CD4-positive, alpha-beta T cell (primary cell): ENCODE data around the gene FCRL6. TPM values are rescaled to one million over a fixed set of nuclear protein-coding genes. Genes with fewer than 3 reads are reported as not detected.
A peak's percentile ranks its signal among the peaks of the same experiment; 100 is the strongest.

Source experiments
- ATAC-seq: fragments of 200-7000 bp; cut with Tn5 transposase; one replicate; pipeline ENCODE4 v1.10.0; 2022; ENCODE audit warnings: mild to moderate bottlenecking; ENCODE audit not compliant: poor library complexity
- CTCF ChIA-PET: fragments of 350-600 bp; sonication (Branson Sonifier 250); formaldehyde crosslinking; loops from one replicate; lab custom pipeline; 2021; ENCODE audit warnings: antibody characterized with exemption, inconsistent platforms; lab: Charles Lee
- POLR2A ChIA-PET: fragments of 350-600 bp; sonication (Branson Sonifier 250); formaldehyde crosslinking; loops from one replicate; lab custom pipeline; 2021; ENCODE audit warnings: antibody characterized with exemption, inconsistent platforms; lab: Charles Lee
- DNase-seq, 14 experiments: peaks; one replicate each; pipeline ENCODE4 v3.0.0-alpha.2; 2013 to 2020; ENCODE audit warnings: mixed read lengths in 2 of 14
- H3K27ac ChIP-seq, 2 donors: one replicate each; pipeline versions ENCODE4 v1.5.1 to v1.7.0; 2013; ENCODE audit warnings: low read length in 2 of 2, low read depth in 1 of 2, mild to moderate bottlenecking in 1 of 2
- H3K27me3 ChIP-seq, 2 experiments: 1 replicate in 1 of 2; 2 replicates in 1 of 2; pipeline versions ENCODE4 v1.6.1 to v1.7.0; 2013; ENCODE audit warnings: low read length in 2 of 2, control low read depth in 1 of 2, mild to moderate bottlenecking in 1 of 2, moderate library complexity in 1 of 2; ENCODE audit not compliant: insufficient read depth in 2 of 2, control insufficient read depth in 1 of 2
- H3K36me3 ChIP-seq: one replicate; pipeline ENCODE4 v1.6.1; 2013; ENCODE audit warnings: low read length, control low read depth; ENCODE audit not compliant: insufficient read depth
- H3K4me1 ChIP-seq: one replicate; pipeline ENCODE4 v1.6.1; 2013; ENCODE audit warnings: low read length, control low read depth; ENCODE audit not compliant: insufficient read depth
- H3K4me3 ChIP-seq: one replicate; pipeline ENCODE4 v1.5.1; 2013; ENCODE audit warnings: mild to moderate bottlenecking, low read length, moderate library complexity
- H3K9me3 ChIP-seq, 2 experiments: 1 replicate in 1 of 2; 2 replicates in 1 of 2; pipeline versions ENCODE4 v1.6.1 to v1.7.0; 2013; ENCODE audit warnings: low read length in 2 of 2, mild to moderate bottlenecking in 2 of 2, control low read depth in 1 of 2, moderate library complexity in 1 of 2; ENCODE audit not compliant: control insufficient read depth in 1 of 2, insufficient read depth in 1 of 2
- H3K27ac Mint-ChIP-seq: one replicate; pipeline ENCODE4 v1.8.0; 2020; ENCODE audit warnings: mixed read lengths
- H3K27me3 Mint-ChIP-seq: one replicate; pipeline ENCODE4 v1.8.0; 2021; ENCODE audit warnings: mixed read lengths
- H3K36me3 Mint-ChIP-seq: one replicate; pipeline ENCODE4 v1.8.0; 2021; ENCODE audit warnings: low read depth, mixed read lengths
- H3K4me1 Mint-ChIP-seq: one replicate; pipeline ENCODE4 v1.8.0; 2021; ENCODE audit warnings: low read depth, mixed read lengths
- H3K4me3 Mint-ChIP-seq: one replicate; pipeline ENCODE4 v1.8.0; 2020; ENCODE audit warnings: mild to moderate bottlenecking, mixed read lengths
- H3K9me3 Mint-ChIP-seq: one replicate; pipeline ENCODE4 v1.8.0; 2020; ENCODE audit warnings: mixed read lengths
- CTCF ChIP-seq: fragments of 200-600 bp; IDR thresholded peaks from one replicate; pipeline ENCODE4 v1.8.0; 2022; ENCODE audit warnings: antibody characterized with exemption, mild to moderate bottlenecking
- intact Hi-C, 2 experiments: fragments of 100-400 bp; cut with DNase I in 1 of 2; cut with micrococcal nuclease in 1 of 2; formaldehyde crosslinking; loops; one replicate each; pipeline versions ENCODE4 v1.15.1 to v1.9.0; 2023 to 2025; cut with DNase I, micrococcal nuclease
- polyA plus RNA-seq, 2 donors: library from polyadenylated mRNA; unstranded; fragments of 120-200 nt; gene quantifications; one replicate each; pipeline ENCODE4 v1.2.1, GENCODE V29; 2013
- total RNA-seq, 174 experiments: library from RNA in 2 of 174; stranded (reverse) in 2 of 174; gene quantifications; one replicate each; pipeline ENCODE4 v1.2.3 and lab custom pipeline; 2021 to 2026

Gene FCRL6
- under 1 TPM; 0.28 to 0.52 TPM for total RNA-seq
- 7.2 TPM for polyA plus RNA-seq (2013, experiment 1 of 2)
- polyA plus RNA-seq (2013, experiment 2 of 2) = 5.6 TPM
- 0 to 18.6 (median 0.34) reads per million in 172 experiments for total RNA-seq (lab: John Stamatoyannopoulos, UW)

GRCh38 chr1:159802111-159802510 is at the start of gene FCRL6:
TSS of gene FCRL6 (plus strand) at chr1:159802360. CDS start at chr1:159802425, 65 bp downstream.
- no peaks in the 10 kb centered on the region for H3K36me3 Mint-ChIP-seq
- peaks cover 5% of the 10 kb centered on the region for H3K27me3 Mint-ChIP-seq
- H3K4me3 Mint-ChIP-seq = no peak within 1 kb of the TSS
- Histone ChIP-seq H3K9me3 (no peaks in the 10 kb centered on the region), H3K4me3 (peak within 1 kb of the TSS; percentile 3), H3K36me3 (no peaks in the 10 kb centered on the region), H3K27ac (no peak within 1 kb of the TSS), H3K4me1 (peaks cover 32% of the 10 kb centered on the region), H3K27me3 (no peaks in the 10 kb centered on the region)
- no peak for DNase-seq
- CTCF ChIA-PET = interaction anchor here (0.8 kb wide), 1 partner anchor 12 kb away, joined by 3 read pairs; no protein-coding TSS in a partner anchor
- ATAC-seq = no peak
- H3K27ac Mint-ChIP-seq = no peak within 1 kb of the TSS
- intact Hi-C loops = no loop called here
- no peak for TF ChIP-seq CTCF
- POLR2A ChIA-PET = no interaction called here
- no peaks in the 10 kb centered on the region for H3K9me3 Mint-ChIP-seq
- H3K4me1 Mint-ChIP-seq = peaks cover 16% of the 10 kb centered on the region

- H3K4me3 Mint-ChIP-seq = no peak overlapping the region
- DNase-seq = no peak
- Histone ChIP-seq H3K36me3 (no peaks in the 10 kb centered on the region), H3K4me1 (no peaks in the 10 kb centered on the region), H3K4me3 (no peak overlapping the region), H3K27me3 (no peaks in the 10 kb centered on the region), H3K27ac (no peak overlapping the region), H3K9me3 (no peaks in the 10 kb centered on the region)
- ATAC-seq = no peak
- TF ChIP-seq CTCF = no peak
- no peaks in the 10 kb centered on the region for H3K36me3 Mint-ChIP-seq
- H3K4me1 Mint-ChIP-seq = no peaks in the 10 kb centered on the region
- no peak overlapping the region for H3K27ac Mint-ChIP-seq
- POLR2A ChIA-PET = no interaction called here
- no peaks in the 10 kb centered on the region for H3K9me3 Mint-ChIP-seq
- intact Hi-C loops = no loop called here
- CTCF ChIA-PET = no interaction called here
- H3K27me3 Mint-ChIP-seq = peaks cover 14% of the 10 kb centered on the region
Observed at GRCh38 chr1:159753386-159753785, 48.8 kb upstream of the FCRL6 start.

GRCh38 chr1:159755451-159756007 is 46.6 kb upstream of the FCRL6 start:
- no peak overlapping the region for H3K4me3 ChIP-seq
- H3K27ac Mint-ChIP-seq = no peak overlapping the region
- H3K36me3 ChIP-seq = no peaks in the 10 kb centered on the region
- no peaks in the 10 kb centered on the region for H3K4me1 ChIP-seq
- no peaks in the 10 kb centered on the region for H3K36me3 Mint-ChIP-seq
- ATAC-seq = no peak
- H3K4me1 Mint-ChIP-seq = no peaks in the 10 kb centered on the region
- no peaks in the 10 kb centered on the region for H3K27me3 ChIP-seq
- CTCF ChIA-PET = no interaction called here
- no peak for DNase-seq
- POLR2A ChIA-PET = no interaction called here
- no peaks in the 10 kb centered on the region for H3K9me3 Mint-ChIP-seq
- no peaks in the 10 kb centered on the region for H3K9me3 ChIP-seq
- intact Hi-C loops = no loop called here
- H3K27me3 Mint-ChIP-seq = peaks cover 14% of the 10 kb centered on the region
- no peak overlapping the region for H3K4me3 Mint-ChIP-seq
- no peak overlapping the region for H3K27ac ChIP-seq
- no peak for TF ChIP-seq CTCF
